ENCODE results near the gene TRAF6.

The TRAF6 gene

GRCh38 chr11:36449561-36450096 lies 60.4 kb downstream of the TRAF6 start:
- H3K4me3 ChIP-seq (replicated peaks; ENCODE audit: low read depth, low read length), result no peak overlapping the region
- TF ChIP-seq CTCF (IDR thresholded peaks at IDR 0.05; ENCODE audit: low read depth, low read length, missing control alignments), result no peak
- DNase-seq (ENCODE audit: extremely low read depth, low read depth), result no peak

- no peak for DNase-seq (ENCODE audit: extremely low read depth, low read depth)
- TF ChIP-seq CTCF (IDR thresholded peaks at IDR 0.05; ENCODE audit: low read depth, low read length, missing control alignments), result no peak
- H3K4me3 ChIP-seq (replicated peaks; ENCODE audit: low read depth, low read length), result no peak overlapping the region
Observed at GRCh38 chr11:36447947-36448346, 62.1 kb downstream of the TRAF6 start.

GRCh38 chr11:36447514-36447913 lies 62.6 kb downstream of the TRAF6 start:
- no peak for DNase-seq (ENCODE audit: extremely low read depth, low read depth)
- no peak overlapping the region for H3K4me3 ChIP-seq (replicated peaks; ENCODE audit: low read depth, low read length)
- TF ChIP-seq CTCF (IDR thresholded peaks at IDR 0.05; ENCODE audit: low read depth, low read length, missing control alignments), result no peak

- no peak overlapping the region for H3K4me3 ChIP-seq (replicated peaks; ENCODE audit: low read depth, low read length)
- DNase-seq (ENCODE audit: extremely low read depth, low read depth), result no peak
- no peak for TF ChIP-seq CTCF (IDR thresholded peaks at IDR 0.05; ENCODE audit: low read depth, low read length, missing control alignments)
Observed at GRCh38 chr11:36446135-36446534, 63.9 kb downstream of the TRAF6 start.

GRCh38 chr11:36443661-36444060 lies 66.4 kb downstream of the TRAF6 start:
- no peak for DNase-seq (ENCODE audit: extremely low read depth, low read depth)
- no peak overlapping the region for H3K4me3 ChIP-seq (replicated peaks; ENCODE audit: low read depth, low read length)
- TF ChIP-seq CTCF (IDR thresholded peaks at IDR 0.05; ENCODE audit: low read depth, low read length, missing control alignments), result no peak

DNA sequence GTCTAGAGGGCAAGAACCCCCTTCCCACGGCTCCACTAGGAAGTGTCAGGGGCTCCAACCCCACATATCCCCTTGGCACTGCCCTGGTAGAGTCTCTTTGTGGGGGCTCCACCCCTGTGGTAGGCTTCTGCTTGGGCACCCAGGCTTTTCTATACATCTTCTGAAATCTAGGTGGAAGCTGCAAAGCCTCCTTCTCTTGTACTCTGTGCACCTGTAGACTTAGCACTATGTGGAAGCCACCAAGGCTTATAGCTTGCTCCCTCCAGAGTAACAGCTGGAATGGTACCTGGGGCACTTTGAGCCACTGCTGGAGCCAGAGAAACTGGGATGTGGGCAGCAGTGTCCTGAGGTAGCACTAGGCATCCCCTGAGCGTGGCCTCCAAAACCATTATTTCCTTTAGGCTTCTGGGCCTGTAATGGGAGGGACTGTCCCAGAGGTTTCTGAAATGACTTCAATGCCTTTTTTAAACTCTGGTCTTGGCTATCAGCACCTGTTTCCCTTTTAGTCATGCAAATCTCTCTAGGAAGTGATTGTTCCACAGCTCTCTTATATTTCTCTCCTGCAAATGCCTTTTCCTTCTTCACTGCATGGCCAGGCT lies 68.4 kb downstream of the TRAF6 start:
- TF ChIP-seq CTCF (IDR thresholded peaks at IDR 0.05; ENCODE audit: low read depth, low read length, missing control alignments), result no peak
- no peak for DNase-seq (ENCODE audit: extremely low read depth, low read depth)
- H3K4me3 ChIP-seq (replicated peaks; ENCODE audit: low read depth, low read length), result no peak overlapping the region

DNA sequence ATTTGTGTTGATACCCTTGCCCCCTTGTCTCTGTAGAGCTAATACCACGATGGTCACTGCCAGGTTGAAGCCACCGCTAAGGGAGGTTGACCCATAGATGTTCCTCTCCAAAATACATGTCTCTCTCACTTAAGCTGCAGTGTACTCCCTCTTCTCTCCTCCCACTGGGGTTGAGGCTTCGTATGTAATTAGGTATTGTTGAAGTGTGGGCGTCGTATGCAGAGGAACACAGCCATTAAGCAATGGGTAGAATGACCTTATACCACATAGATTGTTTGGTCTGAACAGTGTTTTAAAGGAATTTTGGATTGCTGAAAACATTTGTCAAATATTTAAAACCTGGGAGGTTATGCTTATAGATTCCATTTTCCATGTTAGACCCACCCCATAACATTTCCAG lies 71.9 kb downstream of the TRAF6 start:
- TF ChIP-seq CTCF (IDR thresholded peaks at IDR 0.05; ENCODE audit: low read depth, low read length, missing control alignments), result no peak
- no peak for DNase-seq (ENCODE audit: extremely low read depth, low read depth)
- no peak overlapping the region for H3K4me3 ChIP-seq (replicated peaks; ENCODE audit: low read depth, low read length)
